Endothelial cell of umbilical vein (primary cell): ENCODE results near the gene LTBP1. TPM values are rescaled to one million over a fixed set of nuclear protein-coding genes. Genes with fewer than 3 reads are reported as not detected.

Source experiments
- BruUV-seq: library from RNA; stranded (reverse); fragments of 400-500 nt; replicated peaks from 2 replicates; lab custom pipeline; 2021; lab: Mats Ljungman, UMichigan
- CTCF ChIA-PET: fragments of 300-600, 350-600 bp; sonication (Branson Sonifier 250); formaldehyde crosslinking; loops from one replicate; lab custom pipeline; 2021; ENCODE audit warnings: antibody characterized with exemption, inconsistent platforms; lab: Charles Lee
- POLR2A ChIA-PET: fragments of 300-600, 350-600 bp; sonication (Branson Sonifier 250); formaldehyde crosslinking; loops from one replicate; lab custom pipeline; 2021; ENCODE audit warnings: antibody characterized with exemption, inconsistent platforms; lab: Charles Lee
- DNase-seq: peaks from one replicate; pipeline ENCODE4 v3.0.0-alpha.2; 2011; ENCODE audit warnings: low read depth, low spot score
- FAIRE-seq: peaks from 2 replicates; lab custom pipeline; 2011; peaks lifted over from hg19 to GRCh38; lab: Jason Lieb, UNC
- H2AFZ ChIP-seq: 2 replicates; pipeline ENCODE4 v1.6.0; 2012; ENCODE audit warnings: low read depth, low read length, control low read depth, inconsistent platforms
- H3K27ac ChIP-seq: 2 replicates; pipeline ENCODE4 v1.5.1; 2011; ENCODE audit warnings: low read depth, mild to moderate bottlenecking, control low read depth, low read length, moderate library complexity; ENCODE audit not compliant: insufficient read depth
- H3K27me3 ChIP-seq, 2 experiments: 2 replicates each; pipeline versions ENCODE4 v1.6.0 to v1.6.1; 2011; ENCODE audit warnings: low read length in 2 of 2, mixed read lengths in 1 of 2; ENCODE audit not compliant: control insufficient read depth in 2 of 2, insufficient read depth in 2 of 2
- H3K36me3 ChIP-seq, 2 experiments: 2 replicates in 1 of 2; 3 replicates in 1 of 2; pipeline ENCODE4 v1.5.1; 2011; ENCODE audit warnings: low read length in 2 of 2, mild to moderate bottlenecking in 1 of 2, moderate library complexity in 1 of 2; ENCODE audit not compliant: control insufficient read depth in 2 of 2, insufficient read depth in 2 of 2; ENCODE audit errors: extremely low read depth in 1 of 2
- H3K4me1 ChIP-seq: 3 replicates; pipeline ENCODE4 v1.5.1; 2011; ENCODE audit warnings: mild to moderate bottlenecking, low read length; ENCODE audit not compliant: control insufficient read depth, insufficient read depth; ENCODE audit errors: extremely low read depth
- H3K4me2 ChIP-seq: 2 replicates; pipeline ENCODE4 v1.6.1; 2011; ENCODE audit warnings: low read length, control low read depth, mixed read lengths; ENCODE audit not compliant: insufficient read depth
- H3K4me3 ChIP-seq, 3 experiments: fragments of 200-600 bp in 1 of 3; sonication (generic), shearing (Covaris generic) in 1 of 3; replicated peaks in 1 of 3; 2 replicates each; pipeline ENCODE4 v1.5.1; 2011 to 2016; ENCODE audit warnings: control low read depth in 3 of 3, low read length in 3 of 3, mild to moderate bottlenecking in 2 of 3, inconsistent platforms in 1 of 3, low read depth in 1 of 3, moderate library complexity in 1 of 3; ENCODE audit not compliant: insufficient read depth in 1 of 3
- H3K79me2 ChIP-seq: 2 replicates; pipeline ENCODE4 v1.6.0; 2012; ENCODE audit warnings: low read length, inconsistent platforms; ENCODE audit not compliant: control insufficient read depth, insufficient read depth
- H3K9ac ChIP-seq: replicated peaks from 2 replicates; pipeline ENCODE3; 2011; ENCODE audit warnings: low read length, control low read depth; ENCODE audit not compliant: insufficient read depth; ENCODE audit errors: extremely low read depth
- H3K9me1 ChIP-seq: replicated peaks from 3 replicates; pipeline ENCODE4 v1.6.0; 2011; ENCODE audit warnings: mild to moderate bottlenecking, low read length; ENCODE audit not compliant: control insufficient read depth, insufficient read depth; ENCODE audit errors: extremely low read depth
- H3K9me3 ChIP-seq: replicated peaks from 2 replicates; pipeline ENCODE4 v1.5.1; 2012; ENCODE audit warnings: low read length, inconsistent platforms; ENCODE audit not compliant: control insufficient read depth, insufficient read depth
- H4K20me1 ChIP-seq: replicated peaks from 2 replicates; pipeline ENCODE3; 2011; ENCODE audit warnings: mild to moderate bottlenecking, low read length; ENCODE audit not compliant: control insufficient read depth, insufficient read depth; ENCODE audit errors: extremely low read depth
- CTCF ChIP-seq, 2 donors: IDR thresholded peaks; 1 replicate in 1 of 2; 2 replicates in 1 of 2; pipeline ENCODE4 v1.5.1; 2011; ENCODE audit warnings: low read length in 2 of 2, mild to moderate bottlenecking in 2 of 2, moderate library complexity in 2 of 2, control low read depth in 1 of 2, inconsistent platforms in 1 of 2, low read depth in 1 of 2; ENCODE audit not compliant: insufficient read depth in 1 of 2; ENCODE audit errors: extremely low read depth in 1 of 2
- EZH2 ChIP-seq: IDR thresholded peaks from 2 replicates; pipeline ENCODE4 v1.6.1; 2012; ENCODE audit warnings: borderline replicate concordance, low read depth, mild to moderate bottlenecking, moderate library complexity, low read length, inconsistent platforms; ENCODE audit not compliant: severe bottlenecking
- FOS ChIP-seq: IDR thresholded peaks from 2 replicates; pipeline ENCODE4 v1.6.1; 2011; ENCODE audit warnings: mild to moderate bottlenecking, low read length, moderate library complexity, borderline replicate concordance; ENCODE audit not compliant: insufficient read depth
- GATA2 ChIP-seq: IDR thresholded peaks from 2 replicates; pipeline ENCODE4 v1.7.0; 2011; ENCODE audit warnings: low read depth, mild to moderate bottlenecking, moderate library complexity, mixed read lengths, low read length; ENCODE audit not compliant: insufficient read length, insufficient read depth
- JUN ChIP-seq: IDR thresholded peaks from 2 replicates; pipeline ENCODE4 v1.6.1; 2011; ENCODE audit warnings: borderline replicate concordance, low read depth; ENCODE audit not compliant: insufficient read length, insufficient read depth
- MAX ChIP-seq: IDR thresholded peaks from 2 replicates; pipeline ENCODE4 v1.6.1; 2011; ENCODE audit not compliant: insufficient read depth, insufficient read length
- MYC ChIP-seq: IDR thresholded peaks from one replicate; pipeline ENCODE4 v1.6.1; 2011; ENCODE audit warnings: mild to moderate bottlenecking, low read depth, low read length
- POLR2A ChIP-seq: IDR thresholded peaks from 2 replicates; pipeline ENCODE4 v1.6.1; 2012; ENCODE audit warnings: low read depth, mild to moderate bottlenecking, control low read depth, low read length
- POLR2AphosphoS5 ChIP-seq: IDR thresholded peaks from 2 replicates; pipeline ENCODE4 v1.6.1; 2012; ENCODE audit warnings: low read depth, mild to moderate bottlenecking, control low read depth, low read length, moderate library complexity; ENCODE audit not compliant: insufficient read depth
- dilution Hi-C: fragments of 300-500 bp; cut with MboI; formaldehyde crosslinking; loops from one replicate; pipeline ENCODE4 v1.15.0; 2019; ENCODE audit warnings: low sequenced_read_pairs; ENCODE audit not compliant: extremely low pct_ligation_motif_present
- intact Hi-C: fragments of 100-400 bp; cut with micrococcal nuclease; formaldehyde crosslinking; loops from one replicate; pipeline ENCODE4 v1.10.0; 2022
- polyA plus RNA-seq, 4 experiments: library from polyadenylated mRNA; depleted of rRNA in 3 of 4; stranded (reverse) in 3 of 4; unstranded in 1 of 4; fragments of >200 nt; gene quantifications; 2 replicates each; pipeline versions ENCODE4 v1.2.1 to v1.2.3, GENCODE V29; 2011 to 2012; ENCODE audit warnings: missing spikeins in 1 of 4
- total RNA-seq: library from RNA; stranded (reverse); gene quantifications from 2 replicates; pipeline ENCODE4 v1.2.3, GENCODE V29; 2021

LTBP1 gene
- total and polyA plus RNA-seq, 2 donors (not counting 3 experiments of a cell fraction or from before 2014, with no cell fraction given): 57.4 to 68.2 TPM

GRCh38 chr2:33277002-33277426 lies 330.3 kb downstream of the LTBP1 start:
- DNase-seq (no peak), FAIRE-seq (no peak)
- no peak overlapping the region for H3K4me3 ChIP-seq
- ChIA-PET CTCF (no interaction called here), POLR2A (no interaction called here)
- dilution Hi-C loops: no loop called here
- H3K79me2 ChIP-seq: no peaks in the 10 kb centered on the region
- no peaks in the 10 kb centered on the region for H3K27me3 ChIP-seq
- no peak overlapping the region for H3K4me2 ChIP-seq
- no peaks in the 10 kb centered on the region for H4K20me1 ChIP-seq
- peak overlapping the region; percentile 84 for H3K27ac ChIP-seq
- H3K36me3 ChIP-seq: peaks cover 2% of the 10 kb centered on the region in 2 experiments
- no peak overlapping the region for H3K9ac ChIP-seq
- H3K9me3 ChIP-seq: no peaks in the 10 kb centered on the region
- TF ChIP-seq JUN (no peak), FOS (no peak)
- H2AFZ ChIP-seq: no peak overlapping the region
- no TSS peak for BruUV-seq
- intact Hi-C loops: loop anchor here (10.0 kb wide), 1 partner anchor 722 kb away; no protein-coding TSS in a partner anchor
- peaks cover 6% of the 10 kb centered on the region for H3K4me1 ChIP-seq
- no peaks in the 10 kb centered on the region for H3K9me1 ChIP-seq

GRCh38 chr2:33278245-33278943 lies 331.6 kb downstream of the LTBP1 start:
- Histone ChIP-seq H3K36me3 (peaks cover 2% of the 10 kb centered on the region in 2 experiments), H3K4me3 (no peak overlapping the region), H4K20me1 (no peaks in the 10 kb centered on the region), H3K27me3 (no peaks in the 10 kb centered on the region), H3K4me1 (peaks cover 6% of the 10 kb centered on the region), H3K9ac (no peak overlapping the region), H3K9me3 (no peaks in the 10 kb centered on the region), H3K79me2 (no peaks in the 10 kb centered on the region), H2AFZ (no peak overlapping the region), H3K9me1 (no peaks in the 10 kb centered on the region), H3K27ac (no peak overlapping the region), H3K4me2 (no peak overlapping the region)
- no peak for TF ChIP-seq GATA2
- no peak for TF ChIP-seq EZH2
- no peak for TF ChIP-seq MYC
- no peak for TF ChIP-seq MAX
- TF ChIP-seq POLR2AphosphoS5: no peak
- no peak for TF ChIP-seq JUN
- TF ChIP-seq FOS: no peak
- TF ChIP-seq POLR2A: no peak
- no peak for TF ChIP-seq CTCF (IDR thresholded peaks at IDR 0.05; ENCODE audit: extremely low read depth in 1 of 2, insufficient read depth in 1 of 2, low read depth in 1 of 2, low read length in 2 of 2)
- BruUV-seq: no TSS peak
- no peak for DNase-seq
- POLR2A ChIA-PET: no interaction called here
- no peak for FAIRE-seq
- intact Hi-C loops: loop anchor here (10.0 kb wide), 1 partner anchor 724 kb away; no protein-coding TSS in a partner anchor
- CTCF ChIA-PET: no interaction called here
- dilution Hi-C loops: no loop called here
